PC-9 (cell line): ENCODE data around the gene CACNA1A.

Source experiments
- EZH2 ChIP-seq: fragments of 200-600 bp; sonication (generic); IDR thresholded peaks from 2 replicates; pipeline ENCODE4 v1.8.0; 2017; ENCODE audit warnings: antibody characterized with exemption, low read depth
- TF ChIP-seq, protein P1 (sequence below): fragments of 200-600 bp; sonication (generic); conservative IDR thresholded peaks from 2 replicates; pipeline ENCODE4 v1.6.1; 2017; ENCODE audit warnings: mixed run types, antibody characterized with exemption, mild to moderate bottlenecking, moderate library complexity

DNA sequence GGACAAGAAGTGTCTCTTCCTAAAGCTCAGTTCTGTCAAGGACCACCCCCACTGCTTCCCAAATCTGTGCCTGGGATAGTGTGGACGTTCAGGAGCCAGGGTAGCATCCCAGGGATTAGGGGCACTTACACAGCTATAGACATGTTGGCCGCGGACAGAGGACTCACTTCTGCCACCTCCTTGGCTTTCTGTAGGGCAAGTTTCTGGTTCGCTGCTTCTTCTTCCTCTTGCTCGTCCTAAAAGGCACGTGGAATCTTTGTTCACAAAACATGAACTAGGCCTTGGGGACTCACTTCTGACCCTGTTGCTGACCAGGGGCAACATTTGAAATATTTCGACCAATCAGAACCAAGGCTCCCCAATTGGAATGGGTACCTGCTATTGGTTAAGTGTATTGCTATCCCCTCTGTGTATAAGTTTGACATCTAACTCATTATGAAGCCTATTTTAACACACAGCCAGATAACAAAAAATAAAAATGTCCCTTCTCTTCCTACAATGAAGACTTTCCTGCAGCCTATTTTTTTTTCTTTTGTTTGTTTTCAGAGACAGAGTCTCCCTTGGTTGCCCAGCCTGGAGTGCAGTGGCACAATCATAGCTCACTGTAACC is 205.8 kb downstream of the CACNA1A start:
- TF ChIP-seq, protein P1, sequence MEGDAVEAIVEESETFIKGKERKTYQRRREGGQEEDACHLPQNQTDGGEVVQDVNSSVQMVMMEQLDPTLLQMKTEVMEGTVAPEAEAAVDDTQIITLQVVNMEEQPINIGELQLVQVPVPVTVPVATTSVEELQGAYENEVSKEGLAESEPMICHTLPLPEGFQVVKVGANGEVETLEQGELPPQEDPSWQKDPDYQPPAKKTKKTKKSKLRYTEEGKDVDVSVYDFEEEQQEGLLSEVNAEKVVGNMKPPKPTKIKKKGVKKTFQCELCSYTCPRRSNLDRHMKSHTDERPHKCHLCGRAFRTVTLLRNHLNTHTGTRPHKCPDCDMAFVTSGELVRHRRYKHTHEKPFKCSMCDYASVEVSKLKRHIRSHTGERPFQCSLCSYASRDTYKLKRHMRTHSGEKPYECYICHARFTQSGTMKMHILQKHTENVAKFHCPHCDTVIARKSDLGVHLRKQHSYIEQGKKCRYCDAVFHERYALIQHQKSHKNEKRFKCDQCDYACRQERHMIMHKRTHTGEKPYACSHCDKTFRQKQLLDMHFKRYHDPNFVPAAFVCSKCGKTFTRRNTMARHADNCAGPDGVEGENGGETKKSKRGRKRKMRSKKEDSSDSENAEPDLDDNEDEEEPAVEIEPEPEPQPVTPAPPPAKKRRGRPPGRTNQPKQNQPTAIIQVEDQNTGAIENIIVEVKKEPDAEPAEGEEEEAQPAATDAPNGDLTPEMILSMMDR: no peak
- TF ChIP-seq EZH2: no peak
